ENCODE measurements around the gene RIGI. TPM values are rescaled to one million over a fixed set of nuclear protein-coding genes. Genes with fewer than 3 reads are reported as not detected.
"Not testable (repeated sequence)": the region's sequence is repeated elsewhere in the genome, so short reads cannot be mapped to it uniquely, and the experiment has no call there.

Gene RIGI
- total RNA-seq, 1 experiment from 2014 or later, result 7.9 TPM

DNA sequence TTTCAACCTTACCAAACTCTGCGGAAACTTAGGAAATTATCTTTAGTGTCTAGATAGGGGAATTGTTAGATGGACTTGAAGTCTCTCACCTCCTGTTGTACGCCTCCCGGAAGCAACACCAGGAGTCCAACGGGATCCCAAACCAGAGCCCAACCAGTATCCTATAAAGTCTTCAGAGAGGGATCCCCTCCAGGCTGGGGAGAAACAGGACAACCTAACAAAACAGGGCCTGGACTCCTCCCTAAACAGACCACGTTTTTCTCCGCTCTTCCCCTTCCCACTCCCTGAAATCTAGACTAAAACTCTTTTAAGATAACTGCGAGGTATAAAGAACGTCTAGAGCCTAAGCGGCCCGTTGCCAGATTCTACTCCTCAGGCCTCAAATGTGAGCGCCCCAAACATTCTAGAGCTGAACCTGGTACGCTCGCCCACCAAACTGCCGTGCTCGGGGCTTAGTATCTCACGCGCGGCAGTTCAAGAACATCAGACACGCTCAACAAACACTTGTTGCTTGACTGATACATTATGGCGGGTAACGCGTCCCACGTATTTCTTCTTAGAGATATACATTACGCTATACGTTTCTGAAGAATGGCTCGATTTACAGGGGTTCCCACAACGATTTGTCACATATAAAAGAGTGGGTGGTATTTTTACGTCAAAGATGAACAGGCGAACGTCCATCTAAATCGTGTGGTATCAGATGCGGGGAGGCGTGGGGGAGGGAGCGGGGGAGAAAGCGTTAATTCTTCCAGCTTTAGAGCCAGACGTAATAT, 25.5 kb upstream of the RIGI start:
- Mint-ChIP-seq H3K9me3 (ENCODE audit: unreplicated experiment) (no peaks in the 10 kb centered on the region), H3K4me3 (ENCODE audit: unreplicated experiment) (peak overlapping the region; percentile 93), H3K27me3 (ENCODE audit: insufficient read depth, unreplicated experiment) (no peaks in the 10 kb centered on the region), H3K36me3 (ENCODE audit: insufficient read depth, unreplicated experiment) (peaks cover 31% of the 10 kb centered on the region), H3K27ac (ENCODE audit: unreplicated experiment) (peak overlapping the region; percentile 96), H3K4me1 (ENCODE audit: low read depth, unreplicated experiment) (peaks cover 7% of the 10 kb centered on the region)
- Histone ChIP-seq H3K36me3 (ENCODE audit: control insufficient read depth, insufficient read depth, low read length) (no peaks in the 10 kb centered on the region), H3K4me3 (ENCODE audit: low read depth, low read length) (peak overlapping the region; percentile 87), H3K27me3 (replicated peaks; ENCODE audit: control insufficient read depth, insufficient read depth, low read length) (no peaks in the 10 kb centered on the region), H3K4me1 (no peaks in the 10 kb centered on the region), H3K9me3 (no peaks in the 10 kb centered on the region)
- TF ChIP-seq, protein P1, sequence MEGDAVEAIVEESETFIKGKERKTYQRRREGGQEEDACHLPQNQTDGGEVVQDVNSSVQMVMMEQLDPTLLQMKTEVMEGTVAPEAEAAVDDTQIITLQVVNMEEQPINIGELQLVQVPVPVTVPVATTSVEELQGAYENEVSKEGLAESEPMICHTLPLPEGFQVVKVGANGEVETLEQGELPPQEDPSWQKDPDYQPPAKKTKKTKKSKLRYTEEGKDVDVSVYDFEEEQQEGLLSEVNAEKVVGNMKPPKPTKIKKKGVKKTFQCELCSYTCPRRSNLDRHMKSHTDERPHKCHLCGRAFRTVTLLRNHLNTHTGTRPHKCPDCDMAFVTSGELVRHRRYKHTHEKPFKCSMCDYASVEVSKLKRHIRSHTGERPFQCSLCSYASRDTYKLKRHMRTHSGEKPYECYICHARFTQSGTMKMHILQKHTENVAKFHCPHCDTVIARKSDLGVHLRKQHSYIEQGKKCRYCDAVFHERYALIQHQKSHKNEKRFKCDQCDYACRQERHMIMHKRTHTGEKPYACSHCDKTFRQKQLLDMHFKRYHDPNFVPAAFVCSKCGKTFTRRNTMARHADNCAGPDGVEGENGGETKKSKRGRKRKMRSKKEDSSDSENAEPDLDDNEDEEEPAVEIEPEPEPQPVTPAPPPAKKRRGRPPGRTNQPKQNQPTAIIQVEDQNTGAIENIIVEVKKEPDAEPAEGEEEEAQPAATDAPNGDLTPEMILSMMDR (IDR thresholded peaks at IDR 0.05; ENCODE audit: insufficient read depth in 1 of 2, low read depth in 1 of 2, low read length in 1 of 2, severe bottlenecking in 1 of 2, unreplicated experiment in 1 of 2), result no peak
- ChIA-PET POLR2A (interaction anchor here (0.9 to 1.5 kb wide), 4 partner anchors 21 to 473 kb away, joined by 3 to 7 read pairs (median 6); partner anchors contain the start of genes ACO1, DNAJA1, NDUFB6 and RIGI), CTCF (interaction anchor here (1.3 to 3.1 kb wide), 5 partner anchors 21 to 172 kb away, joined by 3 to 25 read pairs (median 17); partner anchors contain the start of genes NDUFB6 and RIGI)
- intact Hi-C loops (cut with micrococcal nuclease; ENCODE audit: unreplicated experiment), result loop anchor here (1.0 kb wide), 2 partner anchors 21 to 167 kb away; partner anchors contain the start of gene ACO1
- DNase-seq, result peak; percentile 18 to 58
- no TSS peak for BruUV-seq (replicated peaks)

DNA sequence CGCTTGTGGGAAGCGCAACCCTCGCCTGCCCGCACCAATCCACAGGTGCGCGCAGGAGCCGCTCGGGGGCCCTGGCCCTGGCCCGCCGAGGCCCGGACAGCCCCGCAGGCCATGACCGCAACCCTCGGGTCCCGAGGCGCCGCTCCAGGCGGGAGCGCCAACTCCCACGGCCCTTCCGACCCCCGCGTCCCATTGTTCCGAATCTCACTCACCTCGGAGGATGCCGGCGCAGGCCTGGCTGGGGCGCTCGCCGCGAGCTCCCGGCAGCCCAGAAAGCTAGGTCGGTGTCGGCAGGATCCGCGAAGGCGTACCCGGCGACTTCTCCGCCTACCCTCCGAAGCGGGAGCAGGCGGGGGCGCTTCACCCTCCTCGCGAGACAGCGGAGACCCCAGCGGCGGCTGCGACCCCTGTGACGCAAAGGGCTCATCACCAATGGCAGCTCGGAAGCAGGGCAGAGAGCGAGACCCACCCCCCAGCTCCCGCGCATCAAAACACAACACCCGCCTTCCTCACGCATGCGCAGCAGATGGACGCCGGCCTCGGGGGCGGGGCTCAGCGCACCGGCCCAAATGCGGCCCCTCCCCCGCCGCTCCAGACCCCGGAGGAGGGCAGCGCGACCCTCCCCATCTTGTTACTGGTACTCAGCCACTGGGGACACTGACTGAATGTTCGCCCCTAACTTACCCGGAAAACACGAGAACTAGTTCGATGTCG, 24.7 kb upstream of the RIGI start:
- H3K4me3 ChIP-seq (ENCODE audit: low read depth, low read length), result peak overlapping the region; percentile 87
- H3K27me3 ChIP-seq (replicated peaks; ENCODE audit: control insufficient read depth, insufficient read depth, low read length), result no peaks in the 10 kb centered on the region
- TF ChIP-seq, protein P1 (IDR thresholded peaks at IDR 0.05; ENCODE audit: insufficient read depth in 1 of 2, low read depth in 1 of 2, low read length in 1 of 2, severe bottlenecking in 1 of 2, unreplicated experiment in 1 of 2), result no peak
- Mint-ChIP-seq H3K4me3 (ENCODE audit: unreplicated experiment) (peak overlapping the region; percentile 93), H3K4me1 (ENCODE audit: low read depth, unreplicated experiment) (peaks cover 7% of the 10 kb centered on the region), H3K9me3 (ENCODE audit: unreplicated experiment) (no peaks in the 10 kb centered on the region), H3K27ac (ENCODE audit: unreplicated experiment) (peak overlapping the region; percentile 96), H3K27me3 (ENCODE audit: insufficient read depth, unreplicated experiment) (no peaks in the 10 kb centered on the region), H3K36me3 (ENCODE audit: insufficient read depth, unreplicated experiment) (peaks cover 31% of the 10 kb centered on the region)
- intact Hi-C loops (cut with micrococcal nuclease; ENCODE audit: unreplicated experiment), result loop anchor here (1.0 kb wide), 1 partner anchor 24 kb away; the partner anchor contains the start of gene RIGI
- no peaks in the 10 kb centered on the region for H3K4me1 ChIP-seq
- CTCF ChIA-PET, result interaction anchor here (1.3 to 3.1 kb wide), 7 partner anchors 22 to 172 kb away, joined by 3 to 25 read pairs (median 11); partner anchors contain the start of genes ACO1, NDUFB6 and RIGI
- no TSS peak for BruUV-seq (replicated peaks)
- H3K9me3 ChIP-seq, result no peaks in the 10 kb centered on the region
- no peaks in the 10 kb centered on the region for H3K36me3 ChIP-seq (ENCODE audit: control insufficient read depth, insufficient read depth, low read length)
- peak; percentile 96 to 97 for DNase-seq
- POLR2A ChIA-PET, result interaction anchor here (0.9 to 1.5 kb wide), 3 partner anchors 22 to 474 kb away, joined by 5 to 7 read pairs (median 6); partner anchors contain the start of genes ACO1, DNAJA1 and NDUFB6

DNA sequence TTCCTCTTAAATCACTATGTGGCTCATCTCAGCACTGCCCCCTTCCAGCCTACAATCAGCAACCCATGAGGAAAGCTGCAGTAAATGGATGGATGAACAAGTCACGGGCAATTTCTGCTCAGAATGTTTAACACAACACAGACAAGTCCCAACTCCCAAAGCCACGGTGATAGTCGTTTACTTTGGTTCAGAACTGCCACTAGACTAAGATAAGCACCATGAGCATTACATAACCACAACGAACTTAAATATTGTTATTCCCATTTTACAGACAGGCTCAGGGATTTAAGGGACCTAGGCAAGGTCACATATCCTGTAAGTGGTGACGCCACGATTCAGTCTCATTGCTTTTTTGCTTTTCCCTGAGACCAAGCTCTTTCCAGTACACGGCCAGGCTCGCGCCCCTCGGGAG, 24.2 kb upstream of the RIGI start:
- H3K4me1 ChIP-seq, result no peaks in the 10 kb centered on the region
- peak overlapping the region; percentile 93 for H3K4me3 Mint-ChIP-seq (ENCODE audit: unreplicated experiment)
- TSS peak; percentile 22 for BruUV-seq (replicated peaks)
- H3K36me3 Mint-ChIP-seq (ENCODE audit: insufficient read depth, unreplicated experiment), result peaks cover 31% of the 10 kb centered on the region
- intact Hi-C loops (cut with micrococcal nuclease; ENCODE audit: unreplicated experiment), result loop anchor here (1.0 kb wide), 1 partner anchor 24 kb away; the partner anchor contains the start of gene RIGI
- no peaks in the 10 kb centered on the region for H3K36me3 ChIP-seq (ENCODE audit: control insufficient read depth, insufficient read depth, low read length)
- H3K27me3 Mint-ChIP-seq (ENCODE audit: insufficient read depth, unreplicated experiment), result no peaks in the 10 kb centered on the region
- no peaks in the 10 kb centered on the region for H3K9me3 Mint-ChIP-seq (ENCODE audit: unreplicated experiment)
- H3K4me3 ChIP-seq (ENCODE audit: low read depth, low read length), result peak overlapping the region; percentile 87
- CTCF ChIA-PET, result interaction anchor here (1.3 to 3.1 kb wide), 7 partner anchors 22 to 171 kb away, joined by 3 to 25 read pairs (median 11); partner anchors contain the start of genes ACO1, NDUFB6 and RIGI
- H3K27me3 ChIP-seq (replicated peaks; ENCODE audit: control insufficient read depth, insufficient read depth, low read length), result no peaks in the 10 kb centered on the region
- POLR2A ChIA-PET, result interaction anchor here (0.9 to 1.5 kb wide), 3 partner anchors 22 to 475 kb away, joined by 5 to 7 read pairs (median 6); partner anchors contain the start of genes ACO1, DNAJA1 and NDUFB6
- peak overlapping the region; percentile 96 for H3K27ac Mint-ChIP-seq (ENCODE audit: unreplicated experiment)
- DNase-seq, result peak in 1 of 2 experiments; percentile 14
- H3K4me1 Mint-ChIP-seq (ENCODE audit: low read depth, unreplicated experiment), result peaks cover 7% of the 10 kb centered on the region
- TF ChIP-seq, protein P1 (IDR thresholded peaks at IDR 0.05; ENCODE audit: insufficient read depth in 1 of 2, low read depth in 1 of 2, low read length in 1 of 2, severe bottlenecking in 1 of 2, unreplicated experiment in 1 of 2), result peak in 1 of 2 experiments; percentile 7
- no peaks in the 10 kb centered on the region for H3K9me3 ChIP-seq

DNA sequence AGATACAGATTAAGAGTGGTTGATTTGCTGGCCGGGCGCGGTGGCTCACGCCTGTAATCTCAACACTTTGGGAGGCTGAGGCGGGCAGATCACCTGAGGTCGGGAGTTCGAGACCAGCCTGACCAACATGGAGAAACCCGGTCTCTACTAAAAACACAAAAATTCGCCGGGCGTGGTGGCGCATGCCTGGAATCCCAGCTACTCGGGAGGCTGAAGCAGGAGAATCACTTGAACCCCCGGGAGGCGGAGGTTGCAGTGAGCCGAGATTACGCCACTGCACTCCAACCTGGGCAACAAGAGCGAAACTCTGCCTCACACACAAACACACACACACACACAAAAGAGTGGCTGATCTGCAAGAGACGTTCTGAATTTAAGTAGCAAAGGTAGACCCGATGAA, 22.2 kb upstream of the RIGI start:
- H3K4me3 Mint-ChIP-seq (ENCODE audit: unreplicated experiment); H3K27me3 Mint-ChIP-seq (ENCODE audit: insufficient read depth, unreplicated experiment); H3K9me3 ChIP-seq; H3K4me1 ChIP-seq; H3K4me1 Mint-ChIP-seq (ENCODE audit: low read depth, unreplicated experiment); BruUV-seq (replicated peaks); H3K4me3 ChIP-seq (ENCODE audit: low read depth, low read length); H3K27ac Mint-ChIP-seq (ENCODE audit: unreplicated experiment); POLR2A ChIA-PET; DNase-seq; H3K27me3 ChIP-seq (replicated peaks; ENCODE audit: control insufficient read depth, insufficient read depth, low read length); intact Hi-C loops (cut with micrococcal nuclease; ENCODE audit: unreplicated experiment); CTCF ChIA-PET; H3K36me3 ChIP-seq (ENCODE audit: control insufficient read depth, insufficient read depth, low read length); H3K9me3 Mint-ChIP-seq (ENCODE audit: unreplicated experiment): not testable (repeated sequence)
- H3K36me3 Mint-ChIP-seq (ENCODE audit: insufficient read depth, unreplicated experiment), result peaks cover 31% of the 10 kb centered on the region
